ENCODE results near the gene SLC27A1.
A peak's percentile ranks its signal among the peaks of the same experiment; 100 is the strongest.
"Not testable (repeated sequence)": the region's sequence is repeated elsewhere in the genome, so short reads cannot be mapped to it uniquely, and the experiment has no call there.

The SLC27A1 gene

DNA sequence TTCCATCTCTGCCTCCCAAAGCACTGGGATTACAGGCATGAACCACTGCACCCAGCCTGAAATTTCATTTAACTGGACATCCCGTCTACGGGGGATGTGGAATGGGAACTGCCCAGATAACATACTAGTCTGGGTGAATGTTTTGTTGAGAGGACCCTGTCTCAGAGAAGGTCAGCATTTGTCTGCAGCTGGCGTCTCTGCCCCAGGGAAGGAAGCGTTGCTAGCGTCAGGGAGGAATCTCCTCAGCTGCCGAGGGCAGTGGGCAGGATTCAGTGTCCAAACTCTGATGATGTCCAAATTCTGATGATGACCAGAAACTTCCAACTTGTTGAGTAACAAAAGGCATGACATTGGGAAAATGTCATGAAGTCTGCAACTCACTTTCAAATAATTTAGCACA, 12.7 kb upstream of the SLC27A1 start:
- no peak for DNase-seq

- no peak for DNase-seq
Measured at GRCh38 chr19:17458970-17459369, 11.4 kb upstream of the SLC27A1 start.

- DNase-seq = no peak
Measured at GRCh38 chr19:17460372-17461230, 9.7 kb upstream of the SLC27A1 start, which contains the start of gene NXNL1. Gene NXNL1 (minus strand): TSS chr19:17460926. CDS start chr19:17460869, 57 bp downstream.

DNA sequence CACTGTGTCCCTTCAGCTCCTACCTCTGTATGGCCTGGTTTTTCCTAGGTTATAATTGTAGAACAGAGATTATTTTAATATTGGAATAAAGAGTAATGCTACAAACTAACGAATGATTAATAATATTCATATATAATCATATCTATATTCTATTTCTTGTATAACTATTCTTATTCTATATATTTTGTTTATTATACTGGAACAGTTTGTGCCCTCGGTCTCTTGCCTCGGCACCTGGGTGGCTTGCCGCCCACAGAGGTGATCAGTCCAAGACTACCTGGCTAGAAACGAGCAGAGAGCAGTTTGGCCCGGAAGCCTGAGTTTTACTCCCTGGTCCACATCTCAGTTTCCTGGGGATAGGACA, 3.9 kb upstream of the SLC27A1 start:
- no peak for DNase-seq

- DNase-seq = no peak
Measured at GRCh38 chr19:17467471-17468301, 2.6 kb upstream of the SLC27A1 start.

DNA sequence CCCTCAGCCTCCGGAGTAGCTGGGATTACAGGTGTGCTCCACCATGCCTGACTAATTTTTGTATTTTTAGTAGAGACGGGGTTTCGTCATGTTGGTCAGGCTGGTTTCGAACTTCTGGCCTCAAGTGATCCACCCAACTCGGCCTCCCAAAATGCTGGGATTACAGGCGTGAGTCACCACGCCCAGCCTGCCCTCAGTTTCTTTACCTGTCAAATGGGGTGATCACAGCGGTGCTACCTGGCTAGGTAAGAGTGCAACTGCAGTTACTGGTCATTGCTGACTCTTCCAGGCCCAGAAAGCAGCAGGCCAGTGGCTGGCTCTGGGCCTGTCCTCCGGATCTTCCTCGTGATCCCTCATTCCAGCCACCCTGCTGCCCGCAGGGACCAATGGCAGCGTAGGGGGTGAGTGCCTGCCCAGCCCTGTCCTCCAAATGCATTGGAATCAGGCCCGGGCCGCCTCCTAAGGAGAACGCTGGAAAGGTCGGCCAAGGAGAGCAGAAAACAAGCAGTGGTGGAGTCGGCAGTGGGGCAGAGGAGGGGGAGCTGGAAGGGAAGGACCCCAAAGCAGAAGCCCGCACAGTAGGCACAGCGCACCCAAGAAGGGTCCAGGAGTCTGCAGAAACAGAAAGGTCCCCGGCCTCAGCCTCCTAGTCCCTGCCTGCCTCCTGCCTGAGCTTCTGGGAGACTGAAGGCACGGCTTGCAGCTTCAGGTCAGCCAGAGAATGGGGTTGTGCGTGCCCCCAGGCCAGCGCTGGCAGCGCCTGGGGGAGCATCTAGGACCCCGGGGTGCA, 1.8 kb upstream of the SLC27A1 start:
- DNase-seq = no peak

- DNase-seq = no peak
Measured at GRCh38 chr19:17469092-17469480, 1.2 kb upstream of the SLC27A1 start.

DNA sequence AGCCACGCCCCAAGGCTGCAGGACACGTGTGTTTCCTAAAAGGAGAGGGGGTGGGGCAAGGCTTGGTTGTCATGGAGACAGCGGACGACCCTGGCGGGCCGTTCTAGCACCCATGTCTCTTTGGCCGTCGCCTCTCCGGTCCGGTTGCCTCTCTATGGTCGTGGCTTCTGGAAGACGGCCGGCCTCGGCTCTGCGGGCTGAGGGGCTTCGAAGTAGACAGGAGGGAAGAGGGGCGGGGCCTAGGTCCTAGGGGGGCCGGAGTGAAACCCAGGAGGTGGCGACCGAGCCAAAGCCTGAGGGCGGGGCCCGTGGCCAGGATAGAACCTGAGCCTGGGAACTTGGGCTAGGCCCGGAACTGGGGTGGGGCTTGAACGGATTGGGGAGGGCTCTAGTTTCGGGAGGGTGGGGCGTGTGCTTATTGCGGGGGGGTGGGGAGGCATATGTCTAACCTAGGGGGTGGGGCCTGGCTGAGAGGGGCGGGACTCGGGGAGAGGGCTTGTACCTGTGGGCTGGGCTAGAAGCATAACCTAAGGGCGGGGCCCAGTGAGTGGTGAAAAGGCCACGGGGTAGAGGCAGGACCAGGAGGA, 750 bp upstream of the SLC27A1 start:
- DNase-seq = peak; percentile 91

GRCh38 chr19:17471410-17472125, 1.2 kb downstream of the SLC27A1 start:
- no peak for DNase-seq

- DNase-seq = no peak
Measured at GRCh38 chr19:17473041-17473440, 2.7 kb downstream of the SLC27A1 start.

DNA sequence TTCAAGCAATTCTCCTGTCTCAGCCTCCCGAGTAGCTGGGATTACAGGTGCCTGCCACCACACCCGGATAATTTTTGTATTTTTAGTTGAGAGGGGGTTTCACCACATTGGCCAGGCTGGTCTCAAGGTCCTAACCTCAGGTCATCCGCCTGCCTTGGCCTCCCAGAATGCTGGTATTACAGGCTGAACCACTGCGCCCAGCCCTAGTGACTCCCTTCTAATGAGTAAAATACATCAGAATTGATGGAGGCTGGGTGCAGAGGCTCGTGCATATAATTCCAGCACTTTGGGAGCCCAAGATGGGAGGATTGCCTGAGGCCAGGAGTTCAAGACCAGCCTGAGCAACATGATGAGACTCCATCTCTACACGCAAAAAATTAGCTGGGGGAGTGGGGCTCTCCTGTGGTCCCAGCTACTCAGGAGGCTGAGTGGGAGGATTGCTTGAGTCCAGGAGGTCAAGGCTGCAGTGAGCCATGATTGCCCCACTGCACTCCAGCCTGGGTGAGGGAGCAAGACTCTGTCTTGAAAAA, 4.8 kb downstream of the SLC27A1 start:
- DNase-seq = not testable (repeated sequence)

- no peak for DNase-seq
Measured at GRCh38 chr19:17475541-17476115, 5.3 kb downstream of the SLC27A1 start.

GRCh38 chr19:17479325-17479791, 9.0 kb downstream of the SLC27A1 start:
- no peak for DNase-seq

DNA sequence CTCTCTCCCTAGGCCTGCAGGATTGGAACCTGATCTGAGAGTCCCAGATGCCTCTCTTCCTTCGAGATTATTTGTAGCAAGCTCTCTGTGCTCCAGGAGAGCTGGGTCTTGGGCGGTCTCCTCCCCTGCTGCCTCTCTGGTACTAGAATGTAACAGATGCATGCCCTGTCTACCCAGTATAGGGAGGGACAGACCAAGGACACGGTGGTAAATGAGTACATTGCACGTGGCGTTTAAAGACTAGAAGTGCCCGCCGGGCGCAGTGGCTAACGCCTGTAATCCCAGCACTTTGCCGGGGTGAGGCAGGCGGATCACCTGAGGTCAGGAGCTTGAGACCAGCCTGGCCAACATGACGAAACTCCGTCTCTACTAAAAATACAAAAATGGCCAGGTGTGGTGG, 11.7 kb downstream of the SLC27A1 start:
- no peak for DNase-seq

- DNase-seq = no peak
Measured at GRCh38 chr19:17482877-17483604, 12.7 kb downstream of the SLC27A1 start.

GRCh38 chr19:17483605-17484002, 13.3 kb downstream of the SLC27A1 start:
- no peak for DNase-seq

DNA sequence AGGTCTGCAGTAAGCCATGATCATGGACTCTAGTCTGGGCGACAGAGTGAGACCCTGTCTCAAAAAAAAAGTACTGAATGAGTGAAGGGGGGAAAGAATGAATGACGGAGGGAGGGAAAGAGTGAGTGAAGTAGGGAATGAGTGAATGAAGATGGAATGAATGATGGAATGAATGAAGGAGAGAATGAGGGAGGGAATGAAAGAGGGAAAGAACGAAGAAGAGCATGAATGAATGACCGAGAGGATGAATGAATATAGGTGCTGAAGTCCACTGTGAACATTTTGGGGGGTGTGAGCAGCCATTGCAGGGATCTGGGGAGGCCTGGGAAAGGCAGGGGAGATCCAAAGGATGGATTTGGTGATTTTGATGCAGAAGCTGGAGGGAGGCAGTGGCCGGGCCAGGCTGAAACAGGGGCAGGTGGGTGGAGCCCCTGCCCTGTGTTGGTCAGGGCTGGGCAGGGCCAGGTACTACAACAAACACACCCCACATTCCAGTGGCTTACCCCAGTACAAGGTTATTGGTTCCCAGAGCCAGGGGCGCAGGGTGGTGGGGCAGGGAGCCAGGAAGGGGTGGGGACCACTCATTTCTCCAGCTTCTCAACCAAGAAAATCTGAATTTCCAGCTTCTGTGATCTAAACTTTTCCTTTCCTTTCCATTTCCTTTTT, 14.3 kb downstream of the SLC27A1 start:
- no peak for DNase-seq

- no peak for DNase-seq
Measured at GRCh38 chr19:17486545-17487240, 16.4 kb downstream of the SLC27A1 start.

All from COR-L47 (cell line).